BJ (cell line): ENCODE results near the gene SLC25A27. TPM values are rescaled to one million over a fixed set of nuclear protein-coding genes. Genes with fewer than 3 reads are reported as not detected.

Source experiments
- CTCF ChIA-PET: fragments of 350-600 bp; formaldehyde crosslinking; extraction: SDS; loops from one replicate; lab custom pipeline; 2021; ENCODE audit warnings: antibody characterized with exemption, inconsistent platforms; lab: Yijun Ruan, JAX
- POLR2A ChIA-PET: fragments of 300-600 bp; sonication (Branson Sonifier 250); formaldehyde crosslinking; extraction: SDS; loops from one replicate; lab custom pipeline; 2021; ENCODE audit warnings: antibody characterized with exemption; lab: Charles Lee
- DNase-seq: peaks from one replicate; pipeline ENCODE4 v3.0.0-alpha.2; 2011; ENCODE audit warnings: low read depth
- H3K27me3 ChIP-seq: 2 replicates; pipeline ENCODE4 v1.6.0; 2011; ENCODE audit warnings: low read length; ENCODE audit not compliant: control insufficient read depth, insufficient read depth
- H3K36me3 ChIP-seq: 2 replicates; pipeline ENCODE4 v1.5.1; 2011; ENCODE audit warnings: low read length; ENCODE audit not compliant: control insufficient read depth, insufficient read depth
- H3K4me3 ChIP-seq: 2 replicates; pipeline ENCODE4 v1.5.1; 2011; ENCODE audit warnings: low read depth, mild to moderate bottlenecking, control low read depth, low read length
- CTCF ChIP-seq: IDR thresholded peaks from 2 replicates; pipeline ENCODE4 v1.5.1; 2011; ENCODE audit warnings: low read depth, mild to moderate bottlenecking, control low read depth, inconsistent platforms, low read length, moderate library complexity; ENCODE audit not compliant: insufficient read depth
- polyA plus RNA-seq: library from polyadenylated mRNA; depleted of rRNA; stranded (reverse); fragments of >200 nt; gene quantifications from 2 replicates; pipeline ENCODE4 v1.2.3, GENCODE V29; 2011

SLC25A27 gene
- polyA plus RNA-seq, 1 experiment: 1.6 TPM

- Histone ChIP-seq H3K4me3 (no peak overlapping the region), H3K36me3 (no peaks in the 10 kb centered on the region), H3K27me3 (no peaks in the 10 kb centered on the region)
- TF ChIP-seq CTCF: no peak
- no peak for DNase-seq
- ChIA-PET CTCF (no interaction called here), POLR2A (no interaction called here)
These were observed 47.2 kb downstream of the SLC25A27 start for GRCh38 chr6:46699970-46700369.

GRCh38 chr6:46704562-46704961 is 51.8 kb downstream of the SLC25A27 start:
- Histone ChIP-seq H3K4me3 (no peak overlapping the region), H3K27me3 (no peaks in the 10 kb centered on the region), H3K36me3 (no peaks in the 10 kb centered on the region)
- POLR2A ChIA-PET: no interaction called here
- no peak for TF ChIP-seq CTCF
- DNase-seq: no peak
- CTCF ChIA-PET: interaction anchor here (0.8 kb wide), 1 partner anchor 287 kb away, joined by 4 read pairs; no protein-coding TSS in a partner anchor

- POLR2A ChIA-PET: no interaction called here
- DNase-seq: no peak
- no peaks in the 10 kb centered on the region for H3K36me3 ChIP-seq
- no peaks in the 10 kb centered on the region for H3K27me3 ChIP-seq
- no peak for TF ChIP-seq CTCF
- CTCF ChIA-PET: interaction anchor here (0.8 kb wide), 1 partner anchor 16 kb away, joined by 3 read pairs; no protein-coding TSS in a partner anchor
- no peak overlapping the region for H3K4me3 ChIP-seq
These were observed 53.7 kb downstream of the SLC25A27 start for GRCh38 chr6:46706464-46706863.

DNA sequence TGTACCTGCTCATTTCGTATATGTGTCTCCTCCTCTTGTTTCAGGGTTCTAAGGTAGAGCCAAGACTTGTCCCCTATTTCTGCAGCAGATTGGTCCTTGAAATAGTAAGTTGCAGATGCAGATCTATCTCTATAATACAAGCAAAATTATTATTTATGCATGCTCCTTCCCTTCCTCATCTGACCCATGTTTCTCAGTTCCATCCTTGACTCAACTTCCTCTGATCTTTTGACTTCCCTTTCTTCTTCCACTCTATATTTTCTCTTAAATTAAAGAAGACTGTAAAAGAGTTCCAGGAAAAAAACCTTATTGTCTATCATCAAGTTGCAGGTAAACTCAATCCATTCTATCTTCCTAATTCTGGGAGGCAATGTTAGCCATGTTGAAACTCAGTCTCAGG is 58.7 kb downstream of the SLC25A27 start:
- Histone ChIP-seq H3K36me3 (no peaks in the 10 kb centered on the region), H3K27me3 (no peaks in the 10 kb centered on the region), H3K4me3 (no peak overlapping the region)
- DNase-seq: no peak
- ChIA-PET POLR2A (no interaction called here), CTCF (no interaction called here)
- TF ChIP-seq CTCF: no peak

- no peaks in the 10 kb centered on the region for H3K27me3 ChIP-seq
- no peak for TF ChIP-seq CTCF
- DNase-seq: no peak
- H3K36me3 ChIP-seq: no peaks in the 10 kb centered on the region
- ChIA-PET CTCF (no interaction called here), POLR2A (no interaction called here)
- no peak overlapping the region for H3K4me3 ChIP-seq
These were observed 62.4 kb downstream of the SLC25A27 start for GRCh38 chr6:46715141-46715540.
